KMS-11 (cell line): ENCODE measurements around the gene MSI2.
A peak's percentile ranks its signal among the peaks of the same experiment; 100 is the strongest.

Experiments used
- H2AFZ ChIP-seq: fragments of 200-600 bp; sonication (generic); 2 replicates; pipeline ENCODE4 v1.6.1; 2016; ENCODE audit warnings: antibody characterized with exemption, mixed run types, low read depth
- H3K27ac ChIP-seq: fragments of 200-600 bp; sonication (generic); 2 replicates; pipeline ENCODE4 v1.6.1; 2016; ENCODE audit warnings: mild to moderate bottlenecking, mixed run types
- H3K27me3 ChIP-seq: fragments of 200-600 bp; sonication (generic); 2 replicates; pipeline ENCODE4 v1.6.1; 2017; ENCODE audit warnings: mild to moderate bottlenecking, low read depth, mixed run types, moderate library complexity; ENCODE audit not compliant: insufficient read depth
- H3K36me3 ChIP-seq: fragments of 200-600 bp; sonication (generic); 2 replicates; pipeline ENCODE4 v1.6.1; 2017; ENCODE audit warnings: mild to moderate bottlenecking, mixed run types; ENCODE audit not compliant: insufficient read depth
- H3K4me1 ChIP-seq: fragments of 200-600 bp; sonication (generic); 2 replicates; pipeline ENCODE4 v1.6.1; 2016; ENCODE audit warnings: mild to moderate bottlenecking, low read depth, mixed run types; ENCODE audit not compliant: poor library complexity, severe bottlenecking
- H3K4me2 ChIP-seq: fragments of 200-600 bp; sonication (generic); 2 replicates; pipeline ENCODE4 v1.7.0; 2016; ENCODE audit warnings: mild to moderate bottlenecking, mixed run types
- H3K4me3 ChIP-seq: fragments of 200-600 bp; sonication (generic); IDR thresholded peaks from 2 replicates; pipeline ENCODE4 v1.6.1; 2017; ENCODE audit warnings: low read depth, low read length, mixed read lengths; ENCODE audit not compliant: insufficient read depth
- H3K79me2 ChIP-seq: fragments of 200-600 bp; sonication (generic); 2 replicates; pipeline ENCODE4 v1.6.1; 2016; ENCODE audit warnings: low read depth, mixed run types; ENCODE audit not compliant: insufficient read depth
- H3K9ac ChIP-seq: fragments of 200-600 bp; sonication (generic); 2 replicates; pipeline ENCODE4 v1.6.1; 2016; ENCODE audit warnings: mild to moderate bottlenecking, mixed run types
- H4K20me1 ChIP-seq: fragments of 200-600 bp; sonication (generic); 2 replicates; pipeline ENCODE4 v1.6.1; 2016; ENCODE audit warnings: mild to moderate bottlenecking, mixed run types; ENCODE audit not compliant: insufficient read depth
- TF ChIP-seq, protein P1 (sequence below): fragments of 200-600 bp; sonication (generic); conservative IDR thresholded peaks from 2 replicates; pipeline ENCODE4 v1.6.1; 2017; ENCODE audit warnings: low read depth, mild to moderate bottlenecking, antibody characterized with exemption, low read length, moderate library complexity, mixed read lengths

Gene MSI2

DNA sequence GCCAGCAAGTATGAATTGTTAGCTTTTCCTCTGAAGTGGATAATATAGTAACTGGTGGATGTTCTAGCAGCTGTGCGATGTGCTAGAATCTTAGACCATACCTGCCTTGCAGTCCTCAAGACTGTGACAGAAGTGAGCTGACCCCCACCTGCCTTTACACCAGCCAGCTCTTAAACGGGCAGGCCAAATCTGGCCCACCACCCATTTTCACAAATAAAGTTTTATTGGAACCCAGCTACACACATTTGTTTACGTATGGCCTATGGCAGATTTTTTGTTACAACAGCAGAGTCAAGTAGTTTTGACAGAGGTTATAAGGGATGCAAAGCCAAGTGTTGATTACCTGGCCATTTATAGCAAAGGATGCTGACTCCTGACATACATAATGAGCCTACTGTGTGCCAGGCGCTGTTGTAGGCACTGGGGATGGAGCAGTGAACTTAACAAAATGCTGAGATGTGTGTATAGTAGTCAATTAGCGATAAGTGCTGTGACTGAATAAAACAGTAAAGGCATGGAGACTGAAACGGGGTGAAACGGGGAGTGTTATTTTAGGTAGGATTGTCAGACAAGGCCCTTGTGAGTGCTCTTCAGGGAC, 79.0 kb downstream of the MSI2 start:
- Histone ChIP-seq H3K4me2 (no peak overlapping the region), H2AFZ (no peak overlapping the region)

GRCh38 chr17:57337390-57337789, 81.1 kb downstream of the MSI2 start:
- no peaks in the 10 kb centered on the region for H3K27me3 ChIP-seq
- H3K27ac ChIP-seq: peak overlapping the region; percentile 4; the same call in 1 of the 2 replicates
- no peak overlapping the region for H2AFZ ChIP-seq
- H3K4me1 ChIP-seq: peaks cover 83% of the 10 kb centered on the region
- peaks cover 3% of the 10 kb centered on the region; the same call in 1 of the 2 replicates for H4K20me1 ChIP-seq
- peak overlapping the region; percentile 70 for H3K4me2 ChIP-seq
- TF ChIP-seq, protein P1, sequence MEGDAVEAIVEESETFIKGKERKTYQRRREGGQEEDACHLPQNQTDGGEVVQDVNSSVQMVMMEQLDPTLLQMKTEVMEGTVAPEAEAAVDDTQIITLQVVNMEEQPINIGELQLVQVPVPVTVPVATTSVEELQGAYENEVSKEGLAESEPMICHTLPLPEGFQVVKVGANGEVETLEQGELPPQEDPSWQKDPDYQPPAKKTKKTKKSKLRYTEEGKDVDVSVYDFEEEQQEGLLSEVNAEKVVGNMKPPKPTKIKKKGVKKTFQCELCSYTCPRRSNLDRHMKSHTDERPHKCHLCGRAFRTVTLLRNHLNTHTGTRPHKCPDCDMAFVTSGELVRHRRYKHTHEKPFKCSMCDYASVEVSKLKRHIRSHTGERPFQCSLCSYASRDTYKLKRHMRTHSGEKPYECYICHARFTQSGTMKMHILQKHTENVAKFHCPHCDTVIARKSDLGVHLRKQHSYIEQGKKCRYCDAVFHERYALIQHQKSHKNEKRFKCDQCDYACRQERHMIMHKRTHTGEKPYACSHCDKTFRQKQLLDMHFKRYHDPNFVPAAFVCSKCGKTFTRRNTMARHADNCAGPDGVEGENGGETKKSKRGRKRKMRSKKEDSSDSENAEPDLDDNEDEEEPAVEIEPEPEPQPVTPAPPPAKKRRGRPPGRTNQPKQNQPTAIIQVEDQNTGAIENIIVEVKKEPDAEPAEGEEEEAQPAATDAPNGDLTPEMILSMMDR: no peak
- no peaks in the 10 kb centered on the region for H3K36me3 ChIP-seq
- peaks cover 82% of the 10 kb centered on the region for H3K79me2 ChIP-seq
- H3K9ac ChIP-seq: no peak overlapping the region
- no peak overlapping the region for H3K4me3 ChIP-seq

More for the DNA sequence above, 79.0 kb downstream of the MSI2 start:
- H3K4me1 ChIP-seq: peaks cover 83% of the 10 kb centered on the region
- no peak overlapping the region for H3K4me3 ChIP-seq
- TF ChIP-seq, protein P1: no peak
- no peak overlapping the region for H3K9ac ChIP-seq
- peaks cover 3% of the 10 kb centered on the region; the same call in 1 of the 2 replicates for H4K20me1 ChIP-seq
- H3K79me2 ChIP-seq: peaks cover 87% of the 10 kb centered on the region
- H3K27me3 ChIP-seq: no peaks in the 10 kb centered on the region
- no peak overlapping the region for H3K27ac ChIP-seq
- no peaks in the 10 kb centered on the region for H3K36me3 ChIP-seq

DNA sequence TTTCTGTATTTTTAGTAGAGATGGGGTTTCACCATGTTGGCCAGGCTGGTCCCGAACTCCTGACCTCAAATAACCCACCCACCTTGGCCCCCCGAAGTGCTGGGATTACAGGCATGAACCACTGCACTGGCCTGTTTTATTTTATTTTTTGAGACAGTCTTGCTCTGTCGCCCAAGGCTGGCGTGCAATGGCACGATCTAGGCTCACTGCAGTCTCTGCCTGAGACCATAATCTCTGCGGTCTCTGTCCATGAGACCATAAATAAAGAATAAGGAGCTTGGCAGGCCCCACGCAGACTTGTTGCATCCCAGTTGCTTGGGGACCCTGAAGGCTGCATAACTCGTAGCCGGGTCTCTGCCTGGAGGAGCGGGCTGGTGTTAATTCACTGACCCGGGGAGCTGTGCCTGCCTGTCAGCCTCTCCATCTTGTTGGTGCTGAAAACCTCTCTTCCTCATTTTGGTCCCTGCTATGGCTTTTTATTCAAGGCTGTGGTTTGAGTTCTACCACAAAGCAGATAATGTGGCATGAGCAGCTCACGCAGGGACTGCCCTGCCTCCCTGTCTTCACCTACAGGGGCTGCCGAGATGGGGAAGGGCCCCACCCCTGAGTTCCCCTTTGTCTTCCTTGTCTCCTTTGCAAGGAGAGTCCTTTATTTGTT, 82.1 kb downstream of the MSI2 start:
- H3K79me2 ChIP-seq: peaks cover 82% of the 10 kb centered on the region
- no peak overlapping the region for H3K9ac ChIP-seq
- H4K20me1 ChIP-seq: peaks cover 3% of the 10 kb centered on the region; the same call in 1 of the 2 replicates
- H3K36me3 ChIP-seq: no peaks in the 10 kb centered on the region
- H3K27me3 ChIP-seq: no peaks in the 10 kb centered on the region
- TF ChIP-seq, protein P1: no peak
- H2AFZ ChIP-seq: no peak overlapping the region
- H3K4me2 ChIP-seq: peak overlapping the region; percentile 70
- peak overlapping the region; percentile 4; the same call in 1 of the 2 replicates for H3K27ac ChIP-seq
- H3K4me1 ChIP-seq: peaks cover 83% of the 10 kb centered on the region
- no peak overlapping the region for H3K4me3 ChIP-seq

GRCh38 chr17:57340160-57340981, 84.0 kb downstream of the MSI2 start:
- H3K4me2 ChIP-seq: peak overlapping the region; percentile 28
- H3K9ac ChIP-seq: no peak overlapping the region
- no peaks in the 10 kb centered on the region for H3K36me3 ChIP-seq
- peaks cover 3% of the 10 kb centered on the region; the same call in 1 of the 2 replicates for H4K20me1 ChIP-seq
- TF ChIP-seq, protein P1: no peak
- no peaks in the 10 kb centered on the region for H3K27me3 ChIP-seq
- peaks cover 82% of the 10 kb centered on the region for H3K79me2 ChIP-seq
- peaks cover 94% of the 10 kb centered on the region for H3K4me1 ChIP-seq
- no peak overlapping the region for H3K27ac ChIP-seq
- H2AFZ ChIP-seq: no peak overlapping the region
- no peak overlapping the region for H3K4me3 ChIP-seq
